Sigmoid colon (tissue), 3 donors: ENCODE results near the gene TUG1.

ENCODE experiments used
- CTCF ChIP-seq, 4 experiments: fragments of 450-650 bp in 3 of 4; fragments of 200-600 bp in 1 of 4; IDR thresholded peaks; one replicate each; pipeline ENCODE4 v1.5.1; 2016 to 2019; ENCODE audit warnings: antibody characterized with exemption in 4 of 4, mild to moderate bottlenecking in 3 of 4, moderate library complexity in 2 of 4
- POLR2A ChIP-seq, 2 donors: fragments of 450-650 bp; IDR thresholded peaks; one replicate each; pipeline ENCODE4 v1.6.1; 2016; ENCODE audit warnings: antibody characterized with exemption in 2 of 2, mild to moderate bottlenecking in 2 of 2, moderate library complexity in 2 of 2

- TF ChIP-seq POLR2A (IDR thresholded peaks at IDR 0.05): no peak
- TF ChIP-seq CTCF (IDR thresholded peaks at IDR 0.05): no peak
These were observed 32.2 kb downstream of the TUG1 start for GRCh38 chr22:31001124-31001770.
